Measurements from ENCODE around the gene COG7. TPM values are rescaled to one million over a fixed set of nuclear protein-coding genes. Genes with fewer than 3 reads are reported as not detected.

Gene COG7
- 12.0 and 14.7 TPM in 2 replicates for total RNA-seq

DNA sequence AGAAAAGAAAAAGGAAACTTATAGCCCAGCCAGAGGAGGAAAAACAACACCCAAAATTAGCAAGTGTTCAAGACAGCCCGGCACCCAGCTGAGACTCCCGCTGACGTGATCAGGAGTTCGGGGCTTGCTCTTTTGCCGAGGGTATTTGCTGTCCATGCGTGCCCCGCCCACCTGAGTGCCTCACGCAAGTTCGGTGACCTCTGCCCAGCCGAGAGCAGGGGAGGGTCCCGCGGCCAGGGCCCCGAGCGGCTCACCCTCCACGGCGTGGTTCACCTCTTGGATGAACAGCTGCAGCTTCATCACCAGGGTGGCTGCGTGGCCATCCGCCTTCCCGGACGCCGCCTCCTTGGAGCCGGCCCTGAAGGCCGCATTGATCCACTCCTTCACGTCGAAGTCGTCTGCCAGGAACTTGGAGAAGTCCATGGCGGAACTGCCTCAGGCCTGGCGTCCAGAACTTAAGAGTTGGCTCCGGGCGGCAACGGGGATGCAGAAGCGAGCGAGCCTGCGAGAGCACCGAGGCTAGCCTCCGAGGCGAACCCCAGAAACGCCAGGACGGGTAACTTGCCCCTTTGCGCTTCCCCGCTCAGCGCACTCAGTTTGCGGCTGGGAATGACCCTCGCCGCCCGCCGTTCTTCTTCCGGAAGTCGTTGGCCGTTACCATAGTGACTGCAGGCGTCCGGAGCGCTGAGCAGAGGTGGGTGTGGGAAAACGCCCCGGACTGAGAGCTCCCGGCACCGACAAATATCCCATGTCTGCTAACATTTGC is at the start of gene COG7:
Gene COG7, minus strand, starts transcription at position 618 of the 766 bp plus-strand sequence. Its CDS starts 195 bp downstream, at position 423.

Other genes with a start within 250 kb of the COG7 start
- gene SCNN1B, start 150.9 kb downstream of the COG7 start, total RNA-seq, result 14.5 and 26.1 TPM in 2 replicates
- gene GGA2, start 57.3 kb upstream of the COG7 start, total RNA-seq, result 26.7 and 29.4 TPM in 2 replicates
- gene EARS2, start 104.2 kb upstream of the COG7 start, total RNA-seq, result 12.9 and 15.5 TPM in 2 replicates
- 54.8 and 56.6 TPM in 2 replicates for gene UBFD1, start 104.5 kb upstream of the COG7 start, total RNA-seq
- 136 and 137 TPM in 2 replicates for gene NDUFAB1, start 143.1 kb upstream of the COG7 start, total RNA-seq
- gene PALB2, start 188.1 kb upstream of the COG7 start, total RNA-seq, result 6.6 and 6.8 TPM in 2 replicates
- gene DCTN5, start 188.3 kb upstream of the COG7 start, total RNA-seq, result 45.5 and 60.2 TPM in 2 replicates
- 3.7 and 4.7 TPM in 2 replicates for gene PLK1, start 225.7 kb upstream of the COG7 start, total RNA-seq